ENCODE results near the gene C17orf107. TPM values are rescaled to one million over a fixed set of nuclear protein-coding genes. Genes with fewer than 3 reads are reported as not detected.

The C17orf107 gene
- total RNA-seq, 2 experiments from 2014 or later, result 1.9 TPM

- DNase-seq, result no peak
- Mint-ChIP-seq H3K36me3 (ENCODE audit: low read depth) (peaks cover 8% of the 10 kb centered on the region), H3K27me3 (ENCODE audit: low read depth) (no peaks in the 10 kb centered on the region), H3K4me3 (no peak overlapping the region), H3K9me3 (no peaks in the 10 kb centered on the region), H3K27ac (no peak overlapping the region), H3K4me1 (ENCODE audit: low read depth) (peaks cover 15% of the 10 kb centered on the region)
- intact Hi-C loops (cut with micrococcal nuclease), result no loop called here
- CTCF ChIA-PET, result interaction anchor here (0.6 to 1.1 kb wide), 2 partner anchors 8 to 160 kb away, joined by 3 to 6 read pairs; no protein-coding TSS in a partner anchor
Measured at GRCh38 chr17:4896332-4897197, 2.8 kb upstream of the C17orf107 start.

- Mint-ChIP-seq H3K4me1 (ENCODE audit: low read depth) (peaks cover 17% of the 10 kb centered on the region), H3K9me3 (no peaks in the 10 kb centered on the region), H3K27ac (no peak overlapping the region), H3K36me3 (ENCODE audit: low read depth) (peaks cover 8% of the 10 kb centered on the region), H3K4me3 (no peak overlapping the region), H3K27me3 (ENCODE audit: low read depth) (no peaks in the 10 kb centered on the region)
- intact Hi-C loops (cut with micrococcal nuclease), result no loop called here
- CTCF ChIA-PET, result interaction anchor here (0.6 to 1.1 kb wide), 2 partner anchors 9 to 161 kb away, joined by 3 to 6 read pairs; no protein-coding TSS in a partner anchor
- no peak for DNase-seq
Measured at GRCh38 chr17:4897198-4897687, 2.1 kb upstream of the C17orf107 start.

- H3K36me3 Mint-ChIP-seq (ENCODE audit: low read depth), result peaks cover 8% of the 10 kb centered on the region
- DNase-seq, result no peak
- H3K27me3 Mint-ChIP-seq (ENCODE audit: low read depth), result no peaks in the 10 kb centered on the region
- H3K9me3 Mint-ChIP-seq, result no peaks in the 10 kb centered on the region
- no peak overlapping the region for H3K27ac Mint-ChIP-seq
- H3K4me1 Mint-ChIP-seq (ENCODE audit: low read depth), result peaks cover 23% of the 10 kb centered on the region
- intact Hi-C loops (cut with micrococcal nuclease), result loop anchor here (2.0 kb wide), 2 partner anchors 43 to 167 kb away; partner anchors contain the start of genes MED11, RNF167 and SLC25A11
- CTCF ChIA-PET, result no interaction called here
- no peak overlapping the region for H3K4me3 Mint-ChIP-seq
Measured at GRCh38 chr17:4897785-4898184, 1.6 kb upstream of the C17orf107 start.

DNA sequence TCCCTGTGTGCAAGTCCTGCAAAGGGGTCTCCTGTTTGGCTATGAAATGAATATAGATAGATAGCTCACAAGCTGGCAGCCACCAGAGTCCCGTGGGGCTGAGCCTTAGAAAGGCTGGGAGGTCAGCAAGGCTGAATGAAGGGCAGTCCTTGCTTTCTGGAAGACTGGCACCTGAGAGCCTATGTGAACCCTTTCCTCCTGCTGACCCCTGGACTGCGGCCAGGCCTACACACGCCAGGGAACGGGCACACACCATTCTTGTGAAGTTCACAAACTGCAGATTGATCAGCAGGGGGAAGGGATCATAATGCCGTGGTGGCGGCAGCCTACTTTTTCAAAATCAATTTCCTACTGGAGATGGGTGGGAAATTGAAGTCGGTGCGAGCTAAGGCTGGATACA is 985 bp upstream of the C17orf107 start:
- H3K27me3 Mint-ChIP-seq (ENCODE audit: low read depth), result no peaks in the 10 kb centered on the region
- H3K4me1 Mint-ChIP-seq (ENCODE audit: low read depth), result peaks cover 28% of the 10 kb centered on the region
- H3K27ac Mint-ChIP-seq, result no peak overlapping the region
- peak overlapping the region; percentile 57 for H3K4me3 Mint-ChIP-seq
- CTCF ChIA-PET, result interaction anchor here (0.8 to 1.1 kb wide), 2 partner anchors 108 to 110 kb away, joined by 3 to 4 read pairs; partner anchors contain the start of gene GLTPD2
- no peaks in the 10 kb centered on the region for H3K9me3 Mint-ChIP-seq
- intact Hi-C loops (cut with micrococcal nuclease), result loop anchor here (2.0 kb wide), 2 partner anchors 42 to 168 kb away; partner anchors contain the start of genes MED11, RNF167 and SLC25A11
- peaks cover 8% of the 10 kb centered on the region for H3K36me3 Mint-ChIP-seq (ENCODE audit: low read depth)
- DNase-seq, result no peak

GRCh38 chr17:4898927-4899326 is 409 bp upstream of the C17orf107 start:
- peak overlapping the region; percentile 88 for H3K4me3 Mint-ChIP-seq

DNA sequence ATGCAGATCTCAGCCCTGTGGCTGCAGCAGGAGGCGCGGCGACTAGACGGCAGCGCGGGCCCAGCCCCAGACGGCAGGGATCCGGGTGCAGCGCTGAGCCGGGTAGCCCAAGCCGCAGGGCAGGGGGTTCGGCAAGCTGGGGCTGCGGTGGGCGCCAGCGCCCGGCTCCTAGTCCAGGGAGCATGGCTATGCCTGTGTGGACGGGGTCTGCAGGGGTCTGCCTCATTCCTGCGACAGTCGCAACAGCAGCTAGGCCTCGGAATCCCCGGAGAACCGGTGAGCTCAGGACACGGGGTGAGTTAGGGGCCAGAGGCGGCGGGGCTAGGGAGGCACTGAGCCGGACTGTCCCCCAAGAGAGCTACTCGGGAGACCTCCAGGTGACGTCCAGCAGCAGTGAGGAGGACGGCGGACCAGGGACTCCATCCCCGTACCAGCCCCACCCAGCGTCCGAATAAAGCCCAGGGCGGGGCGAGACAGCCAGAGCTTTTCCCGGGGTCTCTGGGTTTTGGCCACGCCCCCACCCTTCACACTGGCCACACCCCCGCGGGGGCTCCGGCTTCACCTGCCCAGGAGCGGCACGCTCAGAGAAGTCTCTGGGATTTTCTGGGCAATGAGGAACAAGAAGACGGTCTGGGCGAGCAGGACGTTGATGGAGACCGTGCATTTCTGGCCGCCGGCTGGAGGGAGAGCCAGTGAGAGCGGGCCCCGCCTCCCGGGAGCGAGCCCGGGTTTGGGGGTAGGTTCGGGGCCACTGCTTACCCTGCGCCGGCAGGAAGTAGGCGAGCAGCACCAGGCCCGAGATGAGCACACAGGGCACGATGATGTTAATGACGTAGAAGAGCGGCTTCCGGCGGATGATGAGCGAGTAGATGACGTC is 1.1 kb downstream of the C17orf107 start:
- Mint-ChIP-seq H3K36me3 (ENCODE audit: low read depth) (peaks cover 3% of the 10 kb centered on the region), H3K9me3 (no peaks in the 10 kb centered on the region), H3K4me3 (peak overlapping the region; percentile 88), H3K4me1 (ENCODE audit: low read depth) (peaks cover 32% of the 10 kb centered on the region), H3K27me3 (ENCODE audit: low read depth) (no peaks in the 10 kb centered on the region), H3K27ac (no peak overlapping the region)
- peak; percentile 54 for DNase-seq
- intact Hi-C loops (cut with micrococcal nuclease), result loop anchor here (5.0 kb wide), 1 partner anchor 333 kb away; no protein-coding TSS in a partner anchor
- CTCF ChIA-PET, result interaction anchor here (0.6 to 1.7 kb wide), 7 partner anchors 9 to 480 kb away, joined by 3 to 6 read pairs (median 3); no protein-coding TSS in a partner anchor

More at GRCh38 chr17:4898927-4899326, 409 bp upstream of the C17orf107 start:
- CTCF ChIA-PET, result interaction anchor here (0.6 to 1.2 kb wide), 8 partner anchors 10 to 825 kb away, joined by 3 to 7 read pairs (median 4); partner anchors contain the start of genes GLTPD2, RNF167 and SLC25A11
- DNase-seq, result no peak
- Mint-ChIP-seq H3K27ac (no peak overlapping the region), H3K4me1 (ENCODE audit: low read depth) (peaks cover 32% of the 10 kb centered on the region), H3K9me3 (no peaks in the 10 kb centered on the region), H3K36me3 (ENCODE audit: low read depth) (peaks cover 8% of the 10 kb centered on the region), H3K27me3 (ENCODE audit: low read depth) (no peaks in the 10 kb centered on the region)
- intact Hi-C loops (cut with micrococcal nuclease), result loop anchor here (1.0 to 2.0 kb wide), 3 partner anchors 42 to 189 kb away; partner anchors contain the start of genes ARRB2, MED11, RNF167 and SLC25A11

DNA sequence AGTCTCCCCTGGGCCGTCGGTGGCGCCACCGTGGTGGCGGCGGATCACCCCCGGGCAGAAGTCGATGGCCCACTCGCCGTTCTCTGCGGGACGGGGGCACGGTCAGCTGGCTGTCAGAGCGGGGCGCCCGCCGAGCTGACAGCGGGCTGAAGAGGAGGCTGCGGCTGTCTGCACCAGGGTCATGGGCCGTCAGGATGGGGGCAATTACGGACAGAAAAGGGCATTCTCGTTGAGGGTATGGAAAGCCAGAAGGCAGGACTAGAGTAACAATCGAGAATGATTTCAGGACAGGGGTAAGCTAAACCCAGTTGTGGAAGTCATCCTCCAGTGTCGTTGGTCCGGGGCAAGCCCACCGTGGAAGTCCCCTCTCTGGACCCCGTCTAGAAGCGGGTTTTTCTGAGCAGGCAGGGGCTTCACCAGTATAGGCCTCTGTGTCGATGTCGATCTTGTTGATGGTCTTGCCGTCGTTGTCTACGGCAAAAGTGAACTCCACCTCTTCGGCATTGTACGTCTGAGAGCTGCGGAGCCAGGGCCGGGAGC is 1.8 kb downstream of the C17orf107 start:
- DNase-seq, result no peak
- Mint-ChIP-seq H3K36me3 (ENCODE audit: low read depth) (peaks cover 1% of the 10 kb centered on the region), H3K27ac (no peak overlapping the region), H3K9me3 (no peaks in the 10 kb centered on the region), H3K4me1 (ENCODE audit: low read depth) (peaks cover 32% of the 10 kb centered on the region), H3K27me3 (ENCODE audit: low read depth) (no peaks in the 10 kb centered on the region), H3K4me3 (peak overlapping the region; percentile 88)
- intact Hi-C loops (cut with micrococcal nuclease), result loop anchor here (5.0 kb wide), 1 partner anchor 334 kb away; no protein-coding TSS in a partner anchor
- CTCF ChIA-PET, result interaction anchor here (1.7 kb wide), 1 partner anchor 11 kb away, joined by 6 read pairs; no protein-coding TSS in a partner anchor

- no peak overlapping the region for H3K4me3 Mint-ChIP-seq
- H3K27ac Mint-ChIP-seq, result no peak overlapping the region
- no peaks in the 10 kb centered on the region for H3K36me3 Mint-ChIP-seq (ENCODE audit: low read depth)
- H3K27me3 Mint-ChIP-seq (ENCODE audit: low read depth), result no peaks in the 10 kb centered on the region
- CTCF ChIA-PET, result no interaction called here
- DNase-seq, result no peak
- no peaks in the 10 kb centered on the region for H3K9me3 Mint-ChIP-seq
- H3K4me1 Mint-ChIP-seq (ENCODE audit: low read depth), result peaks cover 32% of the 10 kb centered on the region
- intact Hi-C loops (cut with micrococcal nuclease), result loop anchor here (5.0 kb wide), 1 partner anchor 334 kb away; no protein-coding TSS in a partner anchor
Measured at GRCh38 chr17:4901648-4902344, 2.5 kb downstream of the C17orf107 start.

DNA sequence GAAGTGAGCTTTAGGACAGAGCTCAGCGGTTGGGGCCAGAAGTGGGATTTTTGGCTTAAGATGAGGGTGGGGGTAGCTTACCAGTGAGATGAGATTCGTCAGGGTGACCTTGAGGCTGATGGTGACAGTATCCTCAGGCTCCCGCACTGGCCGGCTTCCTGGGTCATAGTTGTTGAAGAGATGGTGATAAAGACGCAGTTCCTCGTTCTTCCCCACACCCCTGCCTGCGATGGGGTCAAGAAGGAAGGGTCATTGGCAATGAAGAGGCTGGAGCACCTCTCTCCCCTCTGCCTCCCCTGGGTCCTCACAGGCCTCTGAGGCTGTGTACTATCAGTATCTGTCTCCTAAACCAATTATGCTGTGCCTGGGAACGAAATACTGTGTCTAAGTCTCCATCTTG is 3.2 kb downstream of the C17orf107 start:
- no peak for DNase-seq
- CTCF ChIA-PET, result interaction anchor here (0.8 to 2.0 kb wide), 5 partner anchors 10 to 88 kb away, joined by 3 to 9 read pairs (median 3); no protein-coding TSS in a partner anchor
- Mint-ChIP-seq H3K4me3 (peak overlapping the region; percentile 1), H3K36me3 (ENCODE audit: low read depth) (no peaks in the 10 kb centered on the region), H3K27me3 (ENCODE audit: low read depth) (no peaks in the 10 kb centered on the region), H3K4me1 (ENCODE audit: low read depth) (peaks cover 32% of the 10 kb centered on the region), H3K9me3 (no peaks in the 10 kb centered on the region), H3K27ac (no peak overlapping the region)
- intact Hi-C loops (cut with micrococcal nuclease), result loop anchor here (5.0 kb wide), 1 partner anchor 335 kb away; no protein-coding TSS in a partner anchor

GRCh38 chr17:4903051-4903818 is 3.9 kb downstream of the C17orf107 start, which contains the start of gene CHRNE:
Gene CHRNE (minus strand): TSS chr17:4903098. CDS start chr17:4903063, 35 bp downstream.
- intact Hi-C loops (cut with micrococcal nuclease), result loop anchor here (5.0 kb wide), 1 partner anchor 336 kb away; no protein-coding TSS in a partner anchor
- peak; percentile 91 for DNase-seq
- Mint-ChIP-seq H3K4me1 (ENCODE audit: low read depth) (peaks cover 32% of the 10 kb centered on the region), H3K27me3 (ENCODE audit: low read depth) (no peaks in the 10 kb centered on the region), H3K4me3 (peak within 1 kb of the TSS; percentile 1), H3K9me3 (no peaks in the 10 kb centered on the region), H3K27ac (peak within 1 kb of the TSS; percentile 48), H3K36me3 (ENCODE audit: low read depth) (no peaks in the 10 kb centered on the region)
- CTCF ChIA-PET, result interaction anchor here (0.6 to 2.0 kb wide), 9 partner anchors 9 to 167 kb away, joined by 3 to 9 read pairs (median 3); no protein-coding TSS in a partner anchor
